WERI-Rb-1 (cell line): ENCODE results near the gene CDKL4.

Experiments
- DNase-seq: peaks from one replicate; pipeline ENCODE4 v3.0.0-alpha.2; 2020
- H3K27ac ChIP-seq: fragments of 250-450 bp; sonication (Bioruptor Pico); 2 replicates; pipeline ENCODE4 v1.5.1; 2020; ENCODE audit warnings: mild to moderate bottlenecking, moderate library complexity
- H3K27me3 ChIP-seq: fragments of 250-450 bp; sonication (Bioruptor Pico); 2 replicates; pipeline ENCODE4 v1.5.1; 2021; ENCODE audit warnings: mild to moderate bottlenecking, low read depth, moderate library complexity; ENCODE audit not compliant: insufficient read depth, severe bottlenecking
- H3K36me3 ChIP-seq: fragments of 250-450 bp; sonication (Bioruptor Pico); 2 replicates; pipeline ENCODE4 v1.5.1; 2020; ENCODE audit warnings: mild to moderate bottlenecking, moderate library complexity
- H3K4me3 ChIP-seq: 2 replicates; pipeline ENCODE4 v1.5.1; 2011; ENCODE audit warnings: low read depth, mild to moderate bottlenecking, control low read depth, low read length
- H3K9me3 ChIP-seq: fragments of 250-450 bp; sonication (Bioruptor Pico); 2 replicates; pipeline ENCODE4 v1.5.1; 2021; ENCODE audit warnings: mild to moderate bottlenecking, moderate library complexity; ENCODE audit not compliant: severe bottlenecking
- TF ChIP-seq, protein P1 (sequence below): IDR thresholded peaks from 2 replicates; pipeline ENCODE4 v1.5.1; 2011; ENCODE audit warnings: low read depth, mild to moderate bottlenecking, control low read depth, inconsistent platforms, low read length

CDKL4 gene

GRCh38 chr2:39241588-39241987 lies 2.2 kb downstream of the CDKL4 start:
- TF ChIP-seq, protein P1, sequence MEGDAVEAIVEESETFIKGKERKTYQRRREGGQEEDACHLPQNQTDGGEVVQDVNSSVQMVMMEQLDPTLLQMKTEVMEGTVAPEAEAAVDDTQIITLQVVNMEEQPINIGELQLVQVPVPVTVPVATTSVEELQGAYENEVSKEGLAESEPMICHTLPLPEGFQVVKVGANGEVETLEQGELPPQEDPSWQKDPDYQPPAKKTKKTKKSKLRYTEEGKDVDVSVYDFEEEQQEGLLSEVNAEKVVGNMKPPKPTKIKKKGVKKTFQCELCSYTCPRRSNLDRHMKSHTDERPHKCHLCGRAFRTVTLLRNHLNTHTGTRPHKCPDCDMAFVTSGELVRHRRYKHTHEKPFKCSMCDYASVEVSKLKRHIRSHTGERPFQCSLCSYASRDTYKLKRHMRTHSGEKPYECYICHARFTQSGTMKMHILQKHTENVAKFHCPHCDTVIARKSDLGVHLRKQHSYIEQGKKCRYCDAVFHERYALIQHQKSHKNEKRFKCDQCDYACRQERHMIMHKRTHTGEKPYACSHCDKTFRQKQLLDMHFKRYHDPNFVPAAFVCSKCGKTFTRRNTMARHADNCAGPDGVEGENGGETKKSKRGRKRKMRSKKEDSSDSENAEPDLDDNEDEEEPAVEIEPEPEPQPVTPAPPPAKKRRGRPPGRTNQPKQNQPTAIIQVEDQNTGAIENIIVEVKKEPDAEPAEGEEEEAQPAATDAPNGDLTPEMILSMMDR, result no peak
- H3K4me3 ChIP-seq, result no peak overlapping the region
- no peak overlapping the region for H3K27ac ChIP-seq
- H3K27me3 ChIP-seq, result no peaks in the 10 kb centered on the region
- no peaks in the 10 kb centered on the region for H3K36me3 ChIP-seq
- H3K9me3 ChIP-seq, result no peaks in the 10 kb centered on the region
- DNase-seq, result no peak

GRCh38 chr2:39240758-39241157 lies 3.0 kb downstream of the CDKL4 start:
- Histone ChIP-seq H3K27me3 (no peaks in the 10 kb centered on the region), H3K36me3 (no peaks in the 10 kb centered on the region), H3K9me3 (no peaks in the 10 kb centered on the region), H3K4me3 (no peak overlapping the region), H3K27ac (no peak overlapping the region)
- TF ChIP-seq, protein P1, result no peak
- DNase-seq, result no peak

GRCh38 chr2:39234754-39235153 lies 9.0 kb downstream of the CDKL4 start:
- Histone ChIP-seq H3K27me3 (no peaks in the 10 kb centered on the region), H3K27ac (no peak overlapping the region), H3K9me3 (no peaks in the 10 kb centered on the region), H3K4me3 (no peak overlapping the region), H3K36me3 (no peaks in the 10 kb centered on the region)
- TF ChIP-seq, protein P1, result no peak
- DNase-seq, result no peak

DNA sequence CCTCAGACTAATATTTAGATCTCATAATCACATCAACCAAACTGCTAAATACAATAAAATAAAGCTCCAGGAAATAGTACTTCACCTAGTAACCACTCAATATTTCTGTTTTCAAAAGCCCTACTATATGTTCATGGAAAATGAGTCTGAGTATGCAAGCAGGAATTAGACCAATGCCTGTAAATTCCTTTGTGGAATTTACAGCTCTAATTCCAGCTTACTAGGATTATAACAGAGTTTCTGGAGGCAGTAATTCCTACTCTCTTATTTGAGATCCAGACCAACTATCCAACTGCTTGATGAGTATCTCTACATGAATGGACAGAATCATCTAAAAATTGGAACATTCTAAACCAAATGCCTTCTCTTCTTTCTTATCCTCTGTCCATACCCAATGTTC lies 11.6 kb downstream of the CDKL4 start:
- Histone ChIP-seq H3K27me3 (no peaks in the 10 kb centered on the region), H3K4me3 (no peak overlapping the region), H3K9me3 (no peaks in the 10 kb centered on the region), H3K27ac (no peak overlapping the region), H3K36me3 (no peaks in the 10 kb centered on the region)
- DNase-seq, result no peak
- TF ChIP-seq, protein P1, result no peak

- no peak overlapping the region for H3K4me3 ChIP-seq
- TF ChIP-seq, protein P1, result no peak
- H3K27ac ChIP-seq, result no peak overlapping the region
- DNase-seq, result no peak
- no peaks in the 10 kb centered on the region for H3K36me3 ChIP-seq
- H3K27me3 ChIP-seq, result no peaks in the 10 kb centered on the region
- H3K9me3 ChIP-seq, result no peaks in the 10 kb centered on the region
These were observed 15.2 kb downstream of the CDKL4 start for GRCh38 chr2:39228413-39229209.
